Upper lobe of left lung (tissue), 4 donors: ENCODE results near the gene SLC37A4.

Source experiments
- CTCF ChIP-seq, 6 experiments: fragments of 450-650 bp in 4 of 6; fragments of 200-600 bp in 2 of 6; sonication (generic) in 2 of 6; IDR thresholded peaks; one replicate each; pipeline ENCODE4 v1.5.1; 2016 to 2019; ENCODE audit warnings: antibody characterized with exemption in 6 of 6
- EP300 ChIP-seq, 4 donors: sonication (generic); formaldehyde crosslinking; IDR thresholded peaks; one replicate each; pipeline ENCODE4 v1.5.1; 2017; ENCODE audit warnings: antibody characterized with exemption in 4 of 4, control low read depth in 2 of 4
- POLR2A ChIP-seq, 4 donors: fragments of 450-650 bp; IDR thresholded peaks; one replicate each; pipeline ENCODE4 v1.5.1; 2016 to 2017; ENCODE audit warnings: antibody characterized with exemption in 4 of 4, mild to moderate bottlenecking in 2 of 4
- POLR2AphosphoS5 ChIP-seq, 2 donors: sonication (generic); formaldehyde crosslinking; IDR thresholded peaks; one replicate each; pipeline ENCODE4 v1.5.1; 2017; ENCODE audit warnings: antibody characterized with exemption in 2 of 2

GRCh38 chr11:119047205-119047604, 16.5 kb upstream of the SLC37A4 start:
- TF ChIP-seq POLR2A (IDR thresholded peaks at IDR 0.05) (no peak), CTCF (IDR thresholded peaks at IDR 0.05) (no peak), EP300 (IDR thresholded peaks at IDR 0.05) (no peak), POLR2AphosphoS5 (IDR thresholded peaks at IDR 0.05) (no peak)
